ENCODE data around the gene ATR.
"Not testable (repeated sequence)": the region's sequence is repeated elsewhere in the genome, so short reads cannot be mapped to it uniquely, and the experiment has no call there.

Gene ATR

DNA sequence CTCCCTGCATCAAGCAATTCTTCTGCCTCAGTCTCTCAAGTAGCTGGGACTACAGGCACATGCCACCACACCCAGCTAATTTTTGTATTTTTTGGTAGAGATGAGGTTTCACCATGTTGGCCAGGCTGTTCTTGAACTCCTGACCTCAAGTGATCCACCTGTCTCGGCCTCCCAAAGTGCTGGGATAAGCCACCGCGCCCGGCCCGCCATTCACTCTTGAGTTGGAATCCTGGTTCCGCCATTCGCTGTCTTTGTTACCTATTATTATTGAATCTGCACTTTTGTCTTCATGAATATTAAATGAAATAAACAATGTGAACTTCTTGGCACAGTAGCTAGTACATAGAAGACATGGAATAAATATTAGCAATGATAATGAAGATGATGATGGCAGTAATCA lies 13.7 kb upstream of the ATR start:
- DNase-seq = not testable (repeated sequence)

DNA sequence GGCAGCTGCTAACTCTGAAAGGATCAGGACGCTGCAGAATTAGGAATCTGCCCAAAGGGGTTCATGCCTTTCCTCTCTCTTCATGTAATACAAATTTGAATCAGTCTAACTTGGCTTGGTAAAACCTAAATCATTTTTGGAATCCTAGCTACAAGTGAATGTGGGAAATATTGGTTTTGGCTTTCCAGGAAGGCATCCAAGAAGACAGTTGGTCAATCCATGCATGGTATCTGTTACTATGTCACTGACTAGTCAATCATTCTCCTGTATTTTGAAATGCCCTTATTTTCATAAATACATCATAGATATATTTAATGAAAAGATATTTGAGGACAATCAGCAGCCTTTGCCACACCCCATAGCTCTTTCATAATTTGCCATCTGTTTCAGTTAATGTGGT lies 10.2 kb upstream of the ATR start:
- no peak for DNase-seq

DNA sequence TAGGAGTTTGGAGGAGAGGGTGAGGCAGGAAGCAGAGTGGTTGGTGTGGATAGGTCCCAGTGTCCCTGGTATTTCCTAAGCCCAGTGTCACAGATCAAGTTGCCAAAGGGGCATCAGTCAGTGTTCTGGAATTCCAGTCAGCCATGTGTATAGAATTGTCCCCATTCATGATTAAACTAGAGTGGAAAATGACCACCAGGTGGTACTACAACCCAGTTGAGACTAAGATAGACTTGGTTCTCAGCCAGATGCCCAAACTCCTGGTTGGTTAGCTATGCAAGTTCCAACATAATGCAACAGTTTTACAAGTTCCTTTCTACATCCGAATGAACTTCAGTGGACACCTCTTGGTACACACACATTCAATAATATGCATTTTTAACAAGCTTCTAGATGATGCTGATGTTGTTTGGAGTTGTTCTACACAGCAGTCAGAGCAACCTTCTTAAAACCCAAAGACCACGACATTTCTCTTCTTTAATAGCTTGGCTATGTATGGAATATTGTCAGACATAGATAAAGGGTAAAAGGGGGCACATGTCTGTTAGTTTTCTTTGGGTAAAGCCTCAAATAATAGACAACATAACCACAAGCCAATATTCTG lies 8.4 kb upstream of the ATR start:
- peak; percentile 29 for DNase-seq

DNA sequence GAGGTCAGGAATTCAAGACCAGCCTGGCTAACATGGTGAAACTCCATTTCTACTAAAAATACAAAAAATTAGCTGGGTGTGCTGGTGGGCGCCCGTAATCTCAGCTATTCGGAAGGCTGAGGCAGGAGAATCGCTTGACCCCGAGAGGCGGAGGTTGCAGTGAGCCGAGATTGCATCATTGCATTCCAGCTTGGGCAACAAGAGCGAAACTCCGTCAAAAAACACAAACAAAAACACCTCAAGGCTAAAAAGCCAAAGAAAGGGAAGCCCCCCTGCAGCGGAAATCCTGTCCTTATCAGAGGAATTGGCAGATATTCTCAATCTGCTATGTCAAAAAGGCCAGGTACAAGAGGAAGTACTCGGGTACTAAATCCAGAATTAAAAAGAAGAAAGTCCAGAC lies 2.5 kb upstream of the ATR start:
- not testable (repeated sequence) for DNase-seq

DNA sequence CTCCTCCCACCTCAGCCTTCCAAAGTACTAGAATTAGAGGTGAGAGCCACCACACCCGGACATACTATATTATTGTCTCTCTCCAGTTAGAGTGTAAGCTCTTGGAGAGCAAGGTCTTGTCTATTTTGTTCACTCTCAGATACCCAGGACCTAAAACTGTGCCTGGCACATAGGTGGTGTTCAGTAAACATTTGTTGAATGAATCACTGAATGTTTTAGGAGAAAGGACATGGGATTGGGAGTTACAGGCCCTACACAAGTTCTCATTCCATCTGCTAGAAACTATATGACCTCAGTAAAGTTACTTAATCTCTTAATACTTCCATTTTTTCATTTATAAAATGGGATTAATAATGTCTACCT lies 1.5 kb upstream of the ATR start:
- no peak for DNase-seq

DNA sequence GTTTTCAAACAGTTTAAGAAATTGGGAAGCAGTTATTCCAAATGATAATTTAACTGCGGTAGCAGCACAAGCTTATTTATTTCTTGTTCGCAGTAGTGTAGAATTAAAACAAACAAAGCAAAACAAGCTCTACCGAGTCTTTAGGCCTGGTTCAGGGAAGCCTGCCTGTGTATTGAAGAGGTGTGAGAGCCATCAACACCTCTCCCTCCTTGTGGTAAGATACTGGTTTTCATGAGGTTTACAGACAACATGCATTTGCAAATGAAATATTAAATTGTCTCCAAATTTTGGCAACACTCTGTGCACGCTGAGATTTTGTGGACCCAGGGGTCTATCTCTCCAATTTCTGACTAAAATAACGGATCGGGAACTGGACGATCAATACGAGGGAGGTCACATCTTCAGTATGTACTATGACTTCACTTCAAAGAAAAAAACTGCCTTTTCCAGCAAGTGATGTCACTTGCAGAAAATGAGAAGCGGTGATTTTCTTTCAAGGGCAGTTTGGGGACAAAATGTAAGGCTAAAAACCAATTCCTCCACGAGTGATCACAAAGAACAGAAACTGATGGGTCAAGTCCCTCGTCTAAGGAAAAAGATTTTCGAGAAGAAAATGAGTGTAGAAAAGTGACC lies 721 bp downstream of the ATR start:
- no peak for DNase-seq

DNA sequence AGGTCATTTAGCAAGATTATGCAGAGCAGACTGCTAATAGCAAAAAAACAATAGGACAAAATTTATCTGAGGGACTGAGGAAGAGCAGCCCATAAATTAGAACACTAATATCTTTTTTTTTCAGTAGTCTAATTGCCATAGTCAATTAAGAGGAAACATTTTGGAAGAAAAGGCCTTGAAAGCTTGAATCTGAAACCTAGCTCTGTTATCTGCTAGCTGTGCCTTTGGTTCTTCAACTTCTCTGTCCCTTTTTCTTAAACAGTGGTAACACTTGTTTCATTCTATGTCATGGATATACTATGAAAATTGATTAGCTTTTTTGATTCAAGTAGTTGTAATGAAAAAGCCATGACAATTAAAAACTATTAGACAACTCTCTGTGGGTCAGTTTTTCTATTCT lies 1.7 kb downstream of the ATR start:
- no peak for DNase-seq

DNA sequence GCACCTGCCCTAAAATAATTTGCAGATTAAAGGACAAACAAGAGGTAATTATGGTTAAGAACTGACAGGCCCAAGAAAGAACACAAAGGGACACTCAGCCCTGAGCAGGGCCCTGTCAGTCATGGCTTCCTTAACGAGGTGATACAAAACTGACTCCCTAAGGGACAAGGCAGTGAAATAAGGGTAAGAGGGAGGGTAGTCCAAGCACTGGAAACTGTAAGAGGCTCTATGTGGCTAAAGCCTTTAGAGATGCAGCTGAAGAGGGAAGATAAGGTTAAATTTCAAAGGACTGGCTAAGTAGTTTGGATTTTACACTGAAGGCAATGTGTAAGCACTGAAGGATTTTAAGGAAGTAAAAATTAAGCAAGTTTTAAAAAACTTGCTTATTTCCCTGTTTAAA lies 3.9 kb downstream of the ATR start:
- no peak for DNase-seq

DNA sequence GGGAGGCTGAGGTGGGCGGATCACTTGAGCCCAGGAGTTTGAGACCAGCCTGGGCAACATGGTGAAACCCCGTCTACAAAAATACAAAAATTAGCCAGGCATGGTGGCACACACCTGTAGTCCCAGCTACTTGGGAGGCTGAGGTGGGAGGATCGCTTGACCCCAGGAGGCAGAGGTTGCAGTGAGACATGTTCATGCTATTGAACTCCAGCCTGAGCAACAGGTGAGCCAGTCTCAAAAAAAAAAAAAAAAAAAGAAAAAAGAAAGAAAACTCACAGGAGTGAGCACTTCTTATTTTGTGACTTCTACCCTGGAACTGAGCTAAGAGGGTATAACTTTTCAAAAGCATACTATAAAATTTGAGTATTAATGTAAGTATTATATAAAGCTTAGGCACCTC lies 4.3 kb downstream of the ATR start:
- DNase-seq = not testable (repeated sequence)

DNA sequence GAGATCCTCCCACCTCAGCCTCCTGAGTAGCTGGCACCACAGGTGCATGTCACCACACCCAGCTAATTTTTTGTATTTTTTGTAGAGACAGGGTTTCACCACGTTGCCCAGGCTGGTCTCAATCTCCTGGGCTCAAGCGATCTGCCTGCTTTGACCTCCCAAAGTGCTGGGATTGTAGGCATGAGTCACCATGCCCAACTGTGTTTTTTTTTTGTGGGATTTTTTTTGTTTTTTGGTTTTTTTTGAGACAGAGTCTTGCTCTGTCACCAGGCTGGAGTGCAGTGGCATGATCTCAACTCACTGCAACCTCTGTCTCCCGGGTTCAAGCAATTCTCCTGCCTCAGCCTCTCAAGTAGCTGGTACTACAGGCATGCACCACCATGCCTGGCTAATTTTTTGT lies 9.1 kb downstream of the ATR start:
- not testable (repeated sequence) for DNase-seq

DNA sequence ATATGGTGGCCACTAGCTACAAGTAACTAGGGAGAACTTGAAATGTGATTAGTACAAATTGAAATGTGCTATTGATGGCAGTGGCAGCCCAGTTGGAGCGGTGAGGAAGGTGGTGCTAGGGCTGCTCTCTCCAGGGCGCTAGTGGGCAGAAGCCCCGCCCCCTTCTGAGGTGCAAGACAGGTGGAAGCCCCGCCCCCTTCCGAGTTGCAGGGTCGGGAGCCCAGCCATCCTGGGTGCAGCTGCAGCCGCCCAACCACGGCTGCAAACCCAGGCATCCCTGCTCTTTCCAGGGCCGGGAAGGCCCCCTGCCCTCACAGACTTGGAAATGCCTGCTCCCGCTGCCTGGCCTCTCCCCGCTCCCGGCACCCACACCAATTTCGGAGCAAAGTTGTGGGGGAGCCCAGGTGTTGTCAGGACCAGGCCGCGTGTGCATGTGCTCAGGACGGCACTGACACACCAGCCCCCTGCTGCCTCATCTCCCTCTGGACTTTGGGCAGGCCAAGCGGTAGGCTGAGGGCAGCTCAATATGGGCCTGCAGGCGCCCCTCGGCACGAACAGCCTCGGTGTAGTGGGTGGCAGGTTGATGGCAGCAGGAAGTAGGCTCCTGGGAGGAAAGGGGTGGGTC lies 10.0 kb downstream of the ATR start:
- DNase-seq = no peak

DNA sequence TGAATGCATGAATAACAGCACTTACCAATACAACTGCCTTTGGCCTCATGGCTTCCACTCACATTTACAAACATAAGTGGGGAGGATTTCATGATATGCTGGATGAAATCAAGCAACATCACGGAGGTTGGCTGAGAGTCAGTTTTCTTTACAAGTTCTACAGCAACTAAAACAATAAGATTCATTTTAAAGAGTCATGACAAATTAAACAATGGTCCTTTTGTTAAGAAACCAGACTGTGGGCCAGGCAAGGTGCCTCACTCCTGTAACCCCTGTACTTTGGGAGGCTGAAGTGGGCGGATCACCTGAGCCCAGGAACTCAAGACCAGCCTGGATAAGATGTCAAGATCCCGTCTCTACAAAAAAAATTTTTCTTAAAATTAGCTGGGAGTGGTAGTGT lies 12.4 kb downstream of the ATR start:
- no peak for DNase-seq

DNA sequence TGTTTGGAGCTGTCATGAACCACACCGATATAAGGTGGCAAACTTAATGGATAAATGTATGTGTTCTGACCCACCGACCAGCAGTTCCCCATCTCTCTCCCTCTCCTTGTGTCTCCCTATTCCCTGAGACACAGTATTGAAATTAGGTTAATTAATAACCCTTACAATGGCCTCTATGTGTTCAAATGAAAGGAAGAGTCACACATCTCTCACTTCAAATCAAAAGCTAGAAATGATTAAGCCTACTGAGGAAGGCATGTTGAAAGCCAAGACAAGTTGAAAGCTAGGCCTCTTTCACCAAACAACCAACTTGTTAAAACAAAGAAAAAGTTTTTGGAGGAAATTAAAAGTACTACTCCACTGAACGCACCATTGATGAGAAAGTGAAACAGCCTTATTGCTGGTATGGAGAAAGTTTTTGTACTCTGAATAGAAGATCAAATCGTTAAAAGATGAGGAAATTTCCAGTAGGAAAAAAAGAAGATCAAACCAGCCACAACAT lies 15.0 kb downstream of the ATR start:
- no peak for DNase-seq

DNA sequence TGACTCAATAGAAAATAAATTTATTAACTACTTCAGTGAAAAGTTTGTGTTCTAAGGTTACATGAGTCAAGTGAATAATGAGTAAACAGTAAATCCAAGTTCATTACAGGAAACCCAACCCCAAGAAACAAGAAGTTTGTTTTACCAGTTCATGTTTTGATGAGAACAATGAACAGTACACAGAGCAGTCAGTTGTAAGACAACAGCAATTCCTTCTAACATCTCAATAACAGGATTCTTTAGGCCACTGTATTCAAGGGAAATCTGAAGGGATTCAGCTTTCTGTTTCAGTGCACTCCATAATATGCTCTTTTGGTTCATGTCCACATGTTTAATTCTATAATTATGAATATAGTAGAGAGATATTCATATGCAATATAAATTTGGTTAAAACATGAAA lies 18.4 kb downstream of the ATR start:
- DNase-seq = no peak

DNA sequence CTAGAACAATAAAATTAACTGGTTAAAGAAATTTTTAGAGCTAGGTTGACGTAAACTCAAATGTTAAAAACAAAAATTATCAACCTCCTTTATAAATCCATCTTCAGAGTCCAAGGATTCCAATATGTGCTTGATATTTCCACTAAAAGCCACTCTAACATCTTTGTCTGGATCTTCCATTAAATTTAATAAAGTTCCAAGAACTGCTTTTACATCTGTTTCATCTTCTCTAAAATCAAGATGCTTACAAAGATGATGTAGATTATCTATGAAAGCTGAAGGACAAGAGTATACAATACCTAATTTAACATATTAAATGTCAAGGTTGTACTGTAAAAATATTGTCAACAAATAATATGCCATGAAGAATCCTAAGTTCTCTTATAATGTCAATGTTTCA lies 24.8 kb downstream of the ATR start:
- DNase-seq = no peak

DNA sequence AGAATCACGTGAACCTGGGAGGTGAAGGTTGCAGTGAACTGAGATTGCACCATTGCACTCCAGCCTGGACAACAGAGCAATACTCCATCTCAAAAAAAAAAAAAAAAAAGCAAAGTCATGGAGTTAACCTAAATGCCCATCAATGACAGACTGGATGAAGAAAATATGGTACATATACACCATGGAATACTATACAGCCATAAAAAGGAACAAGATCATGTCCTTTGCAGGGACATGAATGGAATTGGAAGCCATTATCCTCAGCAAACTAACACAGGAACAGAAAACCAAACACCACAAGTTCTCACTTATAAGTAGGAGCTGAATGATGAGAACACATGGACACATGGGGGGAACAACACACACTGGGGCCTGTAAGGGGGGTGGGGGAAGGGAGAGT lies 26.0 kb downstream of the ATR start:
- not testable (repeated sequence) for DNase-seq

DNA sequence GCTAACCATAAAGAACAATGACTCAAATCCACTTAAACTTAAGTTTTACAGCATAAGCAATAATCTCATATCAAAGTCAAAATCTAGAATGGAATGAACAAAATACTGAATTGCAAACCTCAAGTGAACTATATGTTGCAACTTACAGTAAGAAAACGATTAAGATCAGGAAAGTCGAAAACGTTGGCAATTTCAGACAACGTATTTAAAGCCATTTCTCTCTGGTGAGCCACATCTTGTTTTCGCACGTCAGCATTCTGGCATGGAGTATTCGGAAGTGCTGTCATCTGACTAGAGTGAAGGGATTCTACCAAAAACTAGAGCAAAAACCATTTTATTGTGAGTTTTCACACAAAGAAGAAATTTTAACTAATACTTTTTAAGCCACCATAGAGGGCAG lies 28.5 kb downstream of the ATR start:
- no peak for DNase-seq

DNA sequence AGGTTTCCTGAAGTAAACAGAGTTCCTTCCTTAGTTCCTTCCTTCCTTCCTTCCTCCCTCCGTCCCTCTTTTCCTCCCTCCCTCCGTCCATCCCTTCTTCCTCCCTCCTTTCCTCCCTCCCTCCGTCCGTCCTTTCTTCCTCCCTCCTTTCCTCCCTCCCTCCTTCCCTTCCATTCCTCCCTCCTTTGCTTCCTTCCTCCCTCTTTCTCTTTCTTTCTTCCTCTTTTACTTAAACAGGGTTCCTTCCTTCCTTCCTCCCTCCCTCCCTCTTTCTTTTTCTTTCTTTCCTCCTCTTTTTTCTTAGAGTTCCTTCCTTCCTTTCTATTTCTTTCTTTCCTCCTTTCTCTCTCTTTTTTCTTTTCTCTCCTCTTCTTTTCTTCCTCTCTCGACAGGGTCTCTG lies 35.2 kb downstream of the ATR start:
- DNase-seq = no peak

DNA sequence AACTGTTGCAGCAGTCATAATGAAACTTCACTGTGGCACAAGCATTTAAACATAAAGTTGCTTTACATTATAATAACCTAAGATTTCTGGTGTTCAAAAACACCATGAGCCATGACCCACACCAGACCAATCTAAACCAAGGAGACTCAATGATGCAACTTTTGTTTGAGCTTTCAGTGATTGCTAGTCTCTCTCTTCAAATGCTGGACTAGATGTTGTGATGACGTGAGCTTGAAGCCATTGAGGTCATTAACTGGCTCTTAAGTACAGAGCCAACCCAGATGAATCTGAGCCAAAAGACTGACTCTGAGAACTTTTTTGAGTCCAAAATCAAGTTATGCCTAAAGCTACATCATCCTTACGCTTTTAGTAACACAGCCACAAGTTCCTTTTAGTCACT lies 36.5 kb downstream of the ATR start:
- DNase-seq = no peak

DNA sequence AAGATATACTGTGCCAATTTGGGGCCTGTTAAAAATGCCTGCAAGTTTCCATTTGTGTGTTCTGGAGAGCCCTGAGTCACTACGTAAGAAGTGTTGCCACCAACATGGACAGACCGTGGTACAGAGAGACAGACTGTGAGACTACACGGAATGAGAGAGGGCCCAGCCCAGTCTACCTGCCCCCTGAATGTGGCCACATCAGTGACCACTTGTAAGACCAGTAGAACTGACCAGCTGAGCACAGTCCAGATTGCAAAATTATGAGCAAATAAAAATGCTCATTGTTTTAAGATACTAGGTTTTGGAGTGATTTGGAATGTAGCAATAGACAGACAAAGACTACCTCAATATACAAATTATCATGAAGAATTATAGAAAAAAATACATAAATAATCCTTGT lies 42.0 kb downstream of the ATR start:
- DNase-seq = no peak

DNA sequence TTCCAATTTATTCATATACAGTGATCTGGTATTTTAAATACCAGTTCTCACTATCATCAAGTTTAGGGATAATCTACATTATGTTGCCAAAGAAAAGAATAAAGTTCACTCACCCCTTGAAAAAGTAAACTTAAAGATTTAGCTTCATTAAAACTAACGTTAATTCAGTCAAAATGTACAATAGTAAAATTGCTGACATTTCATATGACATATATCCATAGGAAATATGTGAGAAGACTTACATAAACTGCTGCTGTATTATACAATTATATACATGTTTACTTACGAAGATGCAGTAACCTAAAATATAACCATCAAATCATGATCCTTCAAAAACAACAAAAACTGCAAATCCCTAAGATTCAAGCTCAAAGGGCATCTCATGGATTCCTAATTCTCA lies 44.0 kb downstream of the ATR start:
- no peak for DNase-seq

DNA sequence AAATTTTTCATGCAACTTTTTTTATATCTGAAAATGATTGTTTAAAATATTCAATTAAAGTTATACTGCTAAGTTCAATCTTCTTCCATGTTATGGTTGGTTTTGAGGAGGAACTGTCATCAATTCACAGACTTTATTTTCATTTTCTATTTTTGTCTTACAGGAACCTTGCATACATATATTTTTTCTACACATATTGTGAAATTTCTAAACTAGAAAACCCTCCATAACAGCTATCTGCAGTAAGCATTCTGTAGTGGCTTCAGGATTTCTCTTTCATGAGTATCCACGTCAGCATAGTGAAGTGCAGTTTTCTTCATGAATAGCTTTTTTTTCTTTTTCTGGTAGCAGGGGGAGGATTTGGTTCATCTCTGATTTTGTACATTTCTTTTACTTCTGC lies 48.2 kb downstream of the ATR start:
- no peak for DNase-seq

DNA sequence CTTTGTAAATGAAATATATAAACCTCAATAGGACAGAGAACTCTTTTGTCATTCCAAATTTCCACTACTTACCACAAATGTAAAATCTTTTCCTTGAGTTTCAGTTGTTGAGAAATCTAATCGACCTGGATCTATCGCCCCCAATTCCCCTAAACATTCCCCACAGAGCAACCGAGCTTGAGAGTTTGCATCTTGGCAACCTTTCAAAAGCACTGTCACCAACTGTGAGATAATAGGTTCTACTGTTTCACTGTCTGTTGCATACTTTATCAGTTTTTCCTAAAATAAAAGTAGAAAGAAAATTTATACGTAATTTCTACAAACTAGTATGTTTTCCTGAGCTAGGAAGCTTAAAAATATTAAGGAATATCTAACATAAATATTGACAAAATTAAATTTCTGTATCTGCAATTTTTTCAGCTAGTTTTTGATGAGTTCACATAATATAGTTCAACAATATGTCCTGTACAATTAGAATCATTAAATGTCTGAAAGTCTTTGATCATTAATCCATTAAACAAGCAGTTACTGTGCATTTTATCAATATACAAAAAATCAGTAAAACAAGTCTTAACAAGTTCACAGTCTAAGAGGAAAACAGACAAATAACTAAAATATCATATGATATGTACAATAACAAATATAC lies 54.5 kb downstream of the ATR start:
- no peak for DNase-seq

DNA sequence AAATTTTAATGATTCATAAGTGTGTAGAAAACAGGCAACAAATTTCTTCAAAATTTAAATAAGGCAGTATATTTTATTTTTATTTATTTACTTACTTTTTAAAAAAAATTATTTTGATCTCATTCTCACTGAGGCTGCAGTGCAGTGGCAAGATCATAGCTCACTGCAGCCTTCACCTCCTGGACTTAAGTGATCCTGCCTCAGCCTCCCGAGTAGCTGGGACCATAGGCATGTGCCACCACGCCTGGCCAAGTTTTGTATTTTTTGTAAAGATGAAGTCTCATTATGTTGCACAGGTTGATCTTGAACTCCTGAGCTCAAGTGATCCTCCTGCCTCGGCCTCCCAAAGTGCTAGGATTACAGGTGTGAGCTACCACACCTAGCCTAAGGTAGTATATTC lies 69.5 kb downstream of the ATR start:
- no peak for DNase-seq

Measured in DMS79 treated with DMSO at 0.1 percent for 48 hours (cell line).